CD14-positive monocyte (primary cell): ENCODE results near the gene CARNS1. TPM values are rescaled to one million over a fixed set of nuclear protein-coding genes. Genes with fewer than 3 reads are reported as not detected.

ENCODE experiments used
- DNase-seq, 3 donors: peaks; one replicate each; pipeline ENCODE4 v3.0.0-alpha.2; 2011 to 2022
- H2AFZ ChIP-seq: 2 replicates; pipeline ENCODE4 v1.6.0; 2012; ENCODE audit warnings: mild to moderate bottlenecking, low read depth, low read length, inconsistent platforms; ENCODE audit not compliant: insufficient read depth, poor library complexity, severe bottlenecking
- H3K27ac ChIP-seq, 2 donors: 1 replicate in 1 of 2; 2 replicates in 1 of 2; pipeline ENCODE4 v1.5.1; 2012 to 2013; ENCODE audit warnings: low read length in 2 of 2, control low read depth in 1 of 2, inconsistent platforms in 1 of 2, low read depth in 1 of 2, mild to moderate bottlenecking in 1 of 2
- H3K27me3 ChIP-seq, 2 donors: one replicate each; pipeline versions ENCODE4 v1.6.0 to v1.6.1; 2011 to 2013; ENCODE audit warnings: low read length in 2 of 2; ENCODE audit not compliant: control insufficient read depth in 2 of 2, insufficient read depth in 2 of 2
- H3K36me3 ChIP-seq, 2 donors: replicated peaks in 1 of 2; 1 replicate in 1 of 2; 2 replicates in 1 of 2; pipeline versions ENCODE4 v1.5.1 to v1.6.1; 2012 to 2013; ENCODE audit warnings: low read length in 2 of 2, control low read depth in 1 of 2, inconsistent platforms in 1 of 2, mild to moderate bottlenecking in 1 of 2; ENCODE audit not compliant: insufficient read depth in 2 of 2, control insufficient read depth in 1 of 2
- H3K4me1 ChIP-seq, 2 donors: 1 replicate in 1 of 2; 2 replicates in 1 of 2; pipeline versions ENCODE4 v1.5.1 to v1.6.1; 2012 to 2013; ENCODE audit warnings: low read length in 2 of 2, control low read depth in 1 of 2, inconsistent platforms in 1 of 2, mild to moderate bottlenecking in 1 of 2, moderate library complexity in 1 of 2; ENCODE audit not compliant: insufficient read depth in 2 of 2, control insufficient read depth in 1 of 2
- H3K4me2 ChIP-seq: replicated peaks from 2 replicates; pipeline ENCODE3; 2012; ENCODE audit warnings: low read length, moderate library complexity, mild to moderate bottlenecking; ENCODE audit not compliant: poor library complexity, severe bottlenecking; ENCODE audit errors: extremely low read depth
- H3K4me3 ChIP-seq, 3 experiments: fragments of 200-600 bp in 1 of 3; sonication (generic) in 1 of 3; replicated peaks in 1 of 3; 1 replicate in 2 of 3; 2 replicates in 1 of 3; pipeline ENCODE4 v1.5.1; 2011 to 2013; ENCODE audit warnings: low read length in 3 of 3, mild to moderate bottlenecking in 3 of 3, control low read depth in 2 of 3, low read depth in 2 of 3, inconsistent platforms in 1 of 3, moderate library complexity in 1 of 3
- H3K79me2 ChIP-seq: 2 replicates; pipeline ENCODE4 v1.6.0; 2012; ENCODE audit warnings: mild to moderate bottlenecking, control low read depth, inconsistent platforms, low read length, moderate library complexity; ENCODE audit not compliant: insufficient read depth
- H3K9ac ChIP-seq: 2 replicates; pipeline ENCODE4 v1.6.0; 2017; ENCODE audit warnings: low read length, mild to moderate bottlenecking; ENCODE audit not compliant: insufficient read depth, poor library complexity, severe bottlenecking
- H3K9me3 ChIP-seq, 2 donors: replicated peaks in 1 of 2; 1 replicate in 1 of 2; 2 replicates in 1 of 2; pipeline versions ENCODE4 v1.5.1 to v1.6.1; 2012 to 2013; ENCODE audit warnings: low read length in 2 of 2, control low read depth in 1 of 2; ENCODE audit not compliant: control insufficient read depth in 1 of 2, insufficient read depth in 1 of 2
- H4K20me1 ChIP-seq: 2 replicates; pipeline ENCODE4 v1.6.0; 2012; ENCODE audit warnings: mild to moderate bottlenecking, low read length, control low read depth, moderate library complexity; ENCODE audit not compliant: insufficient read depth
- H3K27ac Mint-ChIP-seq, 7 donors: one replicate each; pipeline ENCODE4 v1.8.0; 2020; ENCODE audit warnings: mild to moderate bottlenecking in 7 of 7, mixed read lengths in 7 of 7, moderate library complexity in 6 of 7, inconsistent platforms in 2 of 7
- H3K27me3 Mint-ChIP-seq, 3 donors: one replicate each; pipeline ENCODE4 v1.8.0; 2021 to 2022; ENCODE audit warnings: low read depth in 3 of 3, mild to moderate bottlenecking in 3 of 3, mixed read lengths in 3 of 3, moderate library complexity in 3 of 3, inconsistent platforms in 1 of 3
- H3K36me3 Mint-ChIP-seq, 2 donors: one replicate each; pipeline ENCODE4 v1.8.0; 2020; ENCODE audit warnings: mixed read lengths in 2 of 2, inconsistent platforms in 1 of 2, mild to moderate bottlenecking in 1 of 2
- H3K4me1 Mint-ChIP-seq: one replicate; pipeline ENCODE4 v1.8.0; 2020; ENCODE audit warnings: mild to moderate bottlenecking, mixed read lengths
- H3K4me3 Mint-ChIP-seq, 2 donors: one replicate each; pipeline ENCODE4 v1.8.0; 2020; ENCODE audit warnings: mild to moderate bottlenecking in 2 of 2, mixed read lengths in 2 of 2, moderate library complexity in 1 of 2
- H3K9me3 Mint-ChIP-seq, 7 donors: one replicate each; pipeline ENCODE4 v1.8.0; 2020 to 2022; ENCODE audit warnings: mixed read lengths in 7 of 7, mild to moderate bottlenecking in 6 of 7, moderate library complexity in 6 of 7, inconsistent platforms in 2 of 7
- WGBS: methylation state at CpG from one replicate; pipeline ENCODE4 v1.1.5; 2013; ENCODE audit warnings: missing lambda C conversion rate; ENCODE audit not compliant: insufficient coverage; 5-methylcytosine and 5-hydroxymethylcytosine counted together
- intact Hi-C, 2 donors: fragments of 100-400 bp; cut with micrococcal nuclease; formaldehyde crosslinking; loops; one replicate each; pipeline versions ENCODE4 v1.15.0 to v1.15.1; 2023
- polyA plus RNA-seq, 3 donors: library from polyadenylated mRNA; depleted of rRNA in 1 of 3; unstranded in 2 of 3; stranded (reverse) in 1 of 3; fragments of 300-500 nt in 2 of 3; fragments of >200 nt in 1 of 3; fragmentation: Illumina TruSeq in 2 of 3; gene quantifications; 1 replicate in 2 of 3; 2 replicates in 1 of 3; pipeline ENCODE4 v1.2.3, GENCODE V29; 2012 to 2021
- TF ChIP-seq, protein P1 (sequence below): fragments of 200-600 bp; IDR thresholded peaks from one replicate; pipeline ENCODE4 v1.8.0; 2022; ENCODE audit warnings: antibody characterized with exemption, mild to moderate bottlenecking

Gene CARNS1
- polyA plus RNA-seq, 3 donors = 0.09 TPM; not detected in 2

DNA sequence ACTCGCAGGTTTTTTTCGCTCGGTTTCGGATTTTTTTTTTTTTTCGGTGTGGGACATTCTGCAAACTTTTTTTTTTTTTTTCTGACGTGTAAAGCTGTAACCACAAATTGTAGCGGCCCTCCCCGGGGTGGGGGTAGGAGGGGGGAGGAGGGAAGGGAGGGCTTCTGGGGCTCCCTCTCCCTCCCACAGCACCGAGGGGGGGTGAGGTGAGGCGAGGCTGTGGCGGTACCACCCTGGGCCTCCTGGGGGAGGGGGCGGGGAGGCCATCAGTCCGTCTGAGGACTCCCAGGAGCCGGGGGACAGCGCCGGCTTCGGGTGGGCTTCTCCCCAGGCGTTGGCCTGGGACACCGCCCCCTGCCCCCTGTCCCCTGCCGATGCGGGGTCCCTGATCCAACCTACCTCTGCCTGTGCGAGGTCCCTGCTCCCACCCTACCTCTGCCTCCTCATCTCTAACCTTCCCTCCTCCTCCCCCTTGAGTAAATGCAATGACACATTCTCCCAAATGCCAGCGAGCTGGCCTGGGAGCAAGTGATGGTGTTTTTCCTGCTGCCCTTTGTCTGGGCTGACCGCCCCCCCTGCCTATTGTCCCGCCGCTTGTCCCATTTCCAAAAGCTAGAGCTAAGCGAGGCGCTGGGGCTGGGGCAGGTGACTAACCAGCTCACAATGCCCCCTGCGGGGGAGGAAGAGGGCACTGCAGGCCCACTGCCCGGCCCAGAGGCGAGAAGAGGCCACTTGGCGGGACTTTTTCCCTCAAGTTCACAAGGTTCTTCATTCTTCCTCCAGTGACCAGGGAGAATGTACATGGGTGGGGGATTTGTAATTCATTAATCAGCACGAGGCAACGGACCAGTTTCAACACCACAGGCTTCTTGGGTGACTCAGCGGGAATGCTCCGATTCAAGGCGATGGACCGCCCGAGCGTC lies 41.6 kb upstream of the CARNS1 start:
- Histone ChIP-seq H3K9ac (peak overlapping the region; percentile 86), H3K4me3 (peak overlapping the region; percentile 35 to 82 (median 51)), H3K27me3 (no peaks in the 10 kb centered on the region), H3K79me2 (peaks cover 28% of the 10 kb centered on the region), H3K4me2 (peak overlapping the region; percentile 93), H3K9me3 (no peaks in the 10 kb centered on the region), H3K27ac (peak overlapping the region; percentile 25 to 77), H3K4me1 (peaks cover 50 to 60% of the 10 kb centered on the region in 2 donors), H4K20me1 (peaks cover 10% of the 10 kb centered on the region), H3K36me3 (no peaks in the 10 kb centered on the region), H2AFZ (peak overlapping the region; percentile 50)
- Mint-ChIP-seq H3K27me3 (peaks cover 9 to 17% (median 10%) of the 10 kb centered on the region in 3 donors), H3K36me3 (peaks cover 10% of the 10 kb centered on the region in 2 donors), H3K9me3 (peaks cover 0 to 2% (median 0%) of the 10 kb centered on the region in 7 donors), H3K4me3 (peak overlapping the region; percentile 88 to 92), H3K4me1 (peaks cover 54% of the 10 kb centered on the region), H3K27ac (peak overlapping the region; percentile 80 to 96 (median 94))
- TF ChIP-seq, protein P1, sequence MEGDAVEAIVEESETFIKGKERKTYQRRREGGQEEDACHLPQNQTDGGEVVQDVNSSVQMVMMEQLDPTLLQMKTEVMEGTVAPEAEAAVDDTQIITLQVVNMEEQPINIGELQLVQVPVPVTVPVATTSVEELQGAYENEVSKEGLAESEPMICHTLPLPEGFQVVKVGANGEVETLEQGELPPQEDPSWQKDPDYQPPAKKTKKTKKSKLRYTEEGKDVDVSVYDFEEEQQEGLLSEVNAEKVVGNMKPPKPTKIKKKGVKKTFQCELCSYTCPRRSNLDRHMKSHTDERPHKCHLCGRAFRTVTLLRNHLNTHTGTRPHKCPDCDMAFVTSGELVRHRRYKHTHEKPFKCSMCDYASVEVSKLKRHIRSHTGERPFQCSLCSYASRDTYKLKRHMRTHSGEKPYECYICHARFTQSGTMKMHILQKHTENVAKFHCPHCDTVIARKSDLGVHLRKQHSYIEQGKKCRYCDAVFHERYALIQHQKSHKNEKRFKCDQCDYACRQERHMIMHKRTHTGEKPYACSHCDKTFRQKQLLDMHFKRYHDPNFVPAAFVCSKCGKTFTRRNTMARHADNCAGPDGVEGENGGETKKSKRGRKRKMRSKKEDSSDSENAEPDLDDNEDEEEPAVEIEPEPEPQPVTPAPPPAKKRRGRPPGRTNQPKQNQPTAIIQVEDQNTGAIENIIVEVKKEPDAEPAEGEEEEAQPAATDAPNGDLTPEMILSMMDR = peak; percentile 71
- peak; percentile 90 to 98 (median 91) for DNase-seq
- intact Hi-C loops = loop anchor here in 1 of 2 donors (5.0 kb wide), 1 partner anchor 102 kb away; no protein-coding TSS in a partner anchor
- 0% methylated on average over 20 of the region's 40 CpGs for WGBS

DNA sequence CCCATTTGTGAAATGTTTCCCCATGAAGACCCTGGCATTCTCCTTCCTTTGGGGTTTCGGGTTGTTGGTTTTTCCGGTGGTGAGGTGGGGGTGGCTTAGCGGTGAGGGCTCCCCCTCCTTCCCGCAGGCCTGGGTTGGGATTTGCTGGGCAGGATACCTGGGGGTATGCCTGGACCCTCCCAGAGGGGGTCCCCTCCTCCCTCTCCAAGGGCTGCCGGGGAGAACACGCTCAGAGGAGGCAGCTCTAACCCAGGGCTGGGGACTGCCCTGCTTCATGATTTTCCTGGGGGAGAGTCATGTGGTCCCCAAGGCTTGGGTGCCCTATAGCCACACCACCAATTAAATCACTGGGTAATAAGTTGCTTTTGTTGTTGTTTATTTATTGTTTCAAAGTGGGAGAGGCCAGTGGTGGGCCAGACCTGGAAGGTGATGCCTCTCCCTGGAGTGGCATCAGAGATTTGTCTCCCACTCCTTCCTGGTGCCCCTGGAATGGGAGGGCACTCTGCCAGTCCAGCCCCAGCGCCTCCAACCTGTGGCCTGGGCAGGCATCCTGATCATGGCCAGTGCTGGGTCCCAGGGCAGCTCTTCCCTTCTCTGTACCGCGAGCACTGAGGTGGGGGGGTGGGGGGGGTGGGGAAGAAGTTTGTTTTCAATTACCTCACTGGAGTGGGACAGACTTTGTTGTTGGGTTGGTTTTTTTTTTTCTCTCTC lies 40.8 kb upstream of the CARNS1 start:
- Mint-ChIP-seq H3K27ac (peak overlapping the region in 6 of 7 donors; percentile 30 to 94 (median 82)), H3K4me1 (peaks cover 54% of the 10 kb centered on the region), H3K4me3 (peak overlapping the region; percentile 88 to 92), H3K9me3 (peaks cover 0 to 2% (median 0%) of the 10 kb centered on the region in 7 donors), H3K27me3 (peaks cover 6 to 15% (median 10%) of the 10 kb centered on the region in 3 donors), H3K36me3 (peaks cover 2 to 3% of the 10 kb centered on the region in 2 donors)
- H3K9ac ChIP-seq = no peak overlapping the region
- H3K36me3 ChIP-seq = no peaks in the 10 kb centered on the region
- H3K79me2 ChIP-seq = peaks cover 20% of the 10 kb centered on the region
- TF ChIP-seq, protein P1 = no peak
- H2AFZ ChIP-seq = no peak overlapping the region
- H3K4me3 ChIP-seq = peak overlapping the region in 1 of 3 experiments; percentile 82
- peak overlapping the region; percentile 93 for H3K4me2 ChIP-seq
- no peak for DNase-seq
- peaks cover 50 to 60% of the 10 kb centered on the region in 2 donors for H3K4me1 ChIP-seq
- no CpG with 5 or more reads among the region's 9 CpGs for WGBS
- intact Hi-C loops = loop anchor here in 1 of 2 donors (5.0 kb wide), 1 partner anchor 102 kb away; no protein-coding TSS in a partner anchor
- no peaks in the 10 kb centered on the region for H3K27me3 ChIP-seq
- H4K20me1 ChIP-seq = peaks cover 6% of the 10 kb centered on the region
- peak overlapping the region; percentile 25 to 77 for H3K27ac ChIP-seq
- H3K9me3 ChIP-seq = no peaks in the 10 kb centered on the region
